Stimulated activated CD8-positive, alpha-beta memory T cell treated with anti-CD3 and anti-CD28 coated beads, Interleukin-2, amount 100 ng/mL, for 48 hours (primary cell): ENCODE measurements around the gene BABAM1.

ENCODE experiments used
- DNase-seq, 2 donors: peaks; one replicate each; pipeline ENCODE4 v3.0.0-alpha.2; 2020; ENCODE audit warnings: low read depth in 2 of 2

BABAM1 gene

DNA sequence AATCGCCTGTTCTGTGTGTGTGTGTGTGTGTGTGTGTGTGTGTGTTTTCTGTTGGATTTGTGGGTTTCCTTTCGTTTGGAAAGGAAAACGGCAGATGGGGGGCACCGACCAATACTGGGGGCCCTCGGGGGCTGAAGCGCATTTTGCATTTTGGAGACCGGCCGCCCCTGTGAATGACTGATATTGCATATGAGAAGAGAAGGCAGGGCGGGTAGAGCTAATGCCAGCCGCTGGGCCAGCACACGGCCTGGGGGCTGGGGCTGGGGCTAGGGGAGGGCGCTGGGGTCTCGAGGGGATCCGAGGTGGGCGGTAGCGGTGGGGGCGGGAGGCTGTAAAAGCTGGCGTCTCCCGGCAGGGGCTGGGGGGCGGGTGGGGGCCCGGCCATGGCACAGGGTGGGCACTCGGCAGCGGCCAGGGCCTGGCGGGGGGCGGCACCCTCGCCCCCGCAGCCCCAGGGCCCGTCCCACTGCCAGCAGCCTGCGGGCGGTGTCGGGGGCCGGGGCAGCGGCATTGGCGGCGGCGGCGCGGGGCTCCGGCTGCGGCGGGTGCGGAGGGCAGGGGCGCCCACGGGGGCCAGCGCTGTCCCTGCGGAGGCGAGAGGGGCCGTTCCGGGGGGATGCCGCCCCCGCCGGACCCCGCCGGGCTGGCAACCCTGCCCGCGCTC is 56.2 kb downstream of the BABAM1 start:
- no peak for DNase-seq

DNA sequence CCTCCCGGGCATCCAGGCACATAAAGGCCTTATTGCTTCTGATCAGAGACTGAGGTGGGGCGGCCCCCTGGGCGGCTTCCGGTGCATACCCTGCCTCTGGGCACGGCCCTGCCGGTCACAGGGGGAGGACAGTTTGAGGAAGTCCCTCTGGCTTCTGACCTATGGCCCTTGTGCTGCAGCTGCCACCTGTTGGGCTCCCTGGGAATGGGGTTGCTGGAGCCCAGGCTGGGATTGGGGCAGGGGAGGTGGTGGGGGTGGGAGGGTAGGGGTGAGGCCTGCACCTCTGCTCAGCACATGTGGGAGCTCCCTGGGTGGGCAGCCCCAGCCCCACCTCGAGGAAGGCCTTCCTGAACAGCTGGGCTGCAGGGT is 56.7 kb downstream of the BABAM1 start:
- no peak for DNase-seq

DNA sequence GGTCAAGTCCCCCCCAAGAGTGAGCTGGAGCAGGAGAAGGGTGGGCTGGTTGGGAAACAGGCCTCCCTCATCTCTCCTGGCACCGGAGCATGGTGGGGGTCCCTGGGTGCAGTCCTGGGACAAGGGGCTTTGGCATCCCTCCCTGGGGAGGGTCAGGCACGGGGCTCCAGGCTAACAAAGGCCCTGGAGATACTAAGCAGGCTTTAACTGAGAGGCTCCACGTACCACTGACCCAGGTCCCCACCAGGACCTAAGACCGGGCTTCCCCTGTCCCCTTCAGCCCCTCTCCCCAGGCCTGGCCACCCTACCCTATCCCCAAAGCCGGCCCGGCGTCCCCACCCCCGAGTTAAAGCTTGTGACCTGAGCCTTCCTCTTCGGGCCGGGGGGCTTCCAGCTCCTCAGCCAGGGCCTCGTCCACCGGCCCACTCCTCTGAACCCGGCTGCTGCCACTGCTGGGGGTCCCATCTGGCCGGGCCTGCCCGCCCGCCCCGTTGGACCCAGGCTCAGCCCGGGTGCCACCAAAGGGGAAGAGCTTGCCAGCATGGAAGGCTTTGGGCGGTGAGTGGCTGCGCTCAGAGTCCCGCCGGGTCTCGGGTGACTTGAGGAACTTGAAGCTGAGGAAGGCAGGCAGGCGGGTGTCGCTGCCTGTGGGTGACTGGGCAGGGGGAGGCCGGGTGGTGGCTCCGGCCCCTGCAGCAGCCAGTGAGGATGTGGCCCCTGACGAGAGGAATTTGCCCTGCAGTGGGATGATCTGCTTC is 57.3 kb downstream of the BABAM1 start:
- no peak for DNase-seq

DNA sequence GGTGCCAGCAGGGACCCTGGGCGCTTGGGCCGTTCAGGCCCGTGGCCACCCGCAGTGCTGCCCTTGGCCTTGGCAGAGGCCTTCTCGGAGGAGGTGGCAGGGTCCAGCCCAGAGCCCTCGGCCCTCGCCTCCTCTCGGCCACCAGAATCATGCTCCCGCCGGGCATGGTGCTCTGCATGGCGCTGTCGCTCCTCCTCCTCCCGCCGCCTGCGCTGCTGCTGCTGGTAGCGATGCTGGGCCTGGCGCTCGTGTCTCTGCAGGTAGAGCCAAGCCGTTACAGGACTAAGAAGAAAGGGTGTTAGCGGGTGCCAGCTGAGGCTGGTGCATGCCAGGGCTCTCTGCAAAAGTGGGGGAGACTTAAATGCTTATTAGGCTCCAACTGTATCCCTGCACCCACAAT is 57.9 kb downstream of the BABAM1 start:
- no peak for DNase-seq

GRCh38 chr19:17325881-17326594 is 58.8 kb downstream of the BABAM1 start:
- DNase-seq = no peak

DNA sequence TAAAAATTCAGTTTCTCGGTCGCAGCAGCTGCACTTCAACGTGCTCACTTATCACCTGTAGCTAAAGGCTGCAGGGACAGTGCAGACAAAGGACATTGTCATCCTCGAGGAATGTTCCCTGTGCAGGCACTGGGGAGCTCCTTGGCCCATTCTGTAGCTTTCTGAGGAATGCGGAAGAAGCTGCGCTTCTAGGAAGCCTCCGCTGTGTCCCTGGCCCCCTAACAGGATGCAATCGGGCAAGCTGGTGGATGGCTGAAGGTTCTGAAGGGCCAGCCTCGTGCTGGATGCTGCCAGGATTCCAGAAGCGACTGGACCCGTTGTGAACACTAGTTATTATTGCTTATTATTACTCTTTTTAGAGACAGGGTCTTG is 59.3 kb downstream of the BABAM1 start:
- DNase-seq = no peak

DNA sequence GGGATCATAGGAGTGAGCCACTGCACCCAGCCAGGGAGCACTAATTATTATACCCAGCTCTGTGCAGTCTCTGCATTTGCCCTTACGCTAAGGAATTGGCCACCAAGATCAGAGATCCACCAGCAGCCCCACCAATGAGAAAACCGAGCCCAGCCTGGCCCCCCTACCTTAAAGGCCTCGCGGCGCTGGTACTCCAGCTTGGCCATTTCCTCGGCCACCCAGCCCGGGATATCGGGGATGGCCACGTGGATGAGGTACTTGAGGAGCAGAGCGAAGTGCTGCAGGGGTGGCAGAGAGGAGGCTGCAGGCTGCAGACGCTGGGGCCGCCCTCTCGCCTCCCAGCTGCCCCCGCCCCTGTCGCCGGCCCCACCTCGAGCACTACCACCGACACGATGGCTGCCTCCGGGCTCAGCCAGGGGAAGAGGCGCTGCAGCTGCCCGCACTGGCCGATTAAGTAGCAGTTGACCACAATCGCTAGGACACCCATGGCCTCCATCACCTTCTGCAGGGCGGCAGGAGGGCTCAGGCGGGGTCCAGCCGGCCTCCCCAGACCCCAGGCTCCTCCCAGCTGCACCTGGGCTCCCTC is 59.9 kb downstream of the BABAM1 start:
- DNase-seq = no peak

GRCh38 chr19:17327654-17328516 is 60.6 kb downstream of the BABAM1 start:
- DNase-seq = no peak
